ENCODE measurements around the gene LARP1.

The LARP1 gene

DNA sequence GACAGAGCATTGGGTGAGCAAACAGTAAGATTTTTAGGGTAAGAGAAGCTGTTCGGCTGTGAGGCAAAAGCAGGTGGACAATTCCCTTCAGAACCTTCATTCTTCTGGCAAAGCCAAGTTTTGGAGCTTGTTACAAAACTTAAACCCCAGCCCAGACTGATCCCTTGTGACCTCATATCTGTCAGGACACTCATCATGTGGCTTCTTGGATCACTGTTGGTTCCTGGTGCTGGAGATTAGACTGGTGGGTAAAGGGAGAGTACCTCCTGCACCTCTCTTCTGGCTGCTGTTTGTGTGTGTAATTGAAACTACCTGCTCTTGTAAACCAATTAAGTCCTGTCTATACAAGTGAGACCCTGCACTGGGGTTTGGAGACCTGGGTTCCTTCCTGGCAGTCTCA, 21.0 kb downstream of the LARP1 start:
- TF ChIP-seq GLIS3 (CRISPR knock-in tag; IDR thresholded peaks at IDR 0.05) (no peak), CSDC2 (CRISPR knock-in tag; IDR thresholded peaks at IDR 0.05) (no peak), ISL1 (CRISPR knock-in tag; IDR thresholded peaks at IDR 0.05) (no peak)

GRCh38 chr5:154778534-154778933, 23.4 kb downstream of the LARP1 start:
- TF ChIP-seq ZFP3 (CRISPR knock-in tag; IDR thresholded peaks at IDR 0.05) (no peak), ISL1 (CRISPR knock-in tag; IDR thresholded peaks at IDR 0.05) (no peak), BACH2 (CRISPR knock-in tag; IDR thresholded peaks at IDR 0.05; ENCODE audit: borderline replicate concordance) (no peak), ZC3H10 (CRISPR knock-in tag; IDR thresholded peaks at IDR 0.05) (no peak), ZNF565 (CRISPR knock-in tag; conservative IDR thresholded peaks at IDR 0.05; ENCODE audit: low read depth) (no peak)
- TF ChIP-seq, protein P1, sequence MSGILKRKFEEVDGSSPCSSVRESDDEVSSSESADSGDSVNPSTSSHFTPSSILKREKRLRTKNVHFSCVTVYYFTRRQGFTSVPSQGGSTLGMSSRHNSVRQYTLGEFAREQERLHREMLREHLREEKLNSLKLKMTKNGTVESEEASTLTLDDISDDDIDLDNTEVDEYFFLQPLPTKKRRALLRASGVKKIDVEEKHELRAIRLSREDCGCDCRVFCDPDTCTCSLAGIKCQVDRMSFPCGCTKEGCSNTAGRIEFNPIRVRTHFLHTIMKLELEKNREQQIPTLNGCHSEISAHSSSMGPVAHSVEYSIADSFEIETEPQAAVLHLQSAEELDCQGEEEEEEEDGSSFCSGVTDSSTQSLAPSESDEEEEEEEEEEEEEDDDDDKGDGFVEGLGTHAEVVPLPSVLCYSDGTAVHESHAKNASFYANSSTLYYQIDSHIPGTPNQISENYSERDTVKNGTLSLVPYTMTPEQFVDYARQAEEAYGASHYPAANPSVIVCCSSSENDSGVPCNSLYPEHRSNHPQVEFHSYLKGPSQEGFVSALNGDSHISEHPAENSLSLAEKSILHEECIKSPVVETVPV (CRISPR knock-in tag; IDR thresholded peaks at IDR 0.05), result no peak
- peak; percentile 44 for ATAC-seq

More for the DNA sequence above, 21.0 kb downstream of the LARP1 start:
- ATAC-seq, result no peak

GRCh38 chr5:154779105-154779504, 23.9 kb downstream of the LARP1 start:
- no peak for TF ChIP-seq SNAI2 (CRISPR knock-in tag; IDR thresholded peaks at IDR 0.05)
- no peak for TF ChIP-seq PPARA (CRISPR knock-in tag; IDR thresholded peaks at IDR 0.05; ENCODE audit: borderline replicate concordance)
- no peak for TF ChIP-seq RARB (CRISPR knock-in tag; IDR thresholded peaks at IDR 0.05)
- TF ChIP-seq, protein P1 (CRISPR knock-in tag; IDR thresholded peaks at IDR 0.05), result no peak
- ATAC-seq, result peak; percentile 94

DNA sequence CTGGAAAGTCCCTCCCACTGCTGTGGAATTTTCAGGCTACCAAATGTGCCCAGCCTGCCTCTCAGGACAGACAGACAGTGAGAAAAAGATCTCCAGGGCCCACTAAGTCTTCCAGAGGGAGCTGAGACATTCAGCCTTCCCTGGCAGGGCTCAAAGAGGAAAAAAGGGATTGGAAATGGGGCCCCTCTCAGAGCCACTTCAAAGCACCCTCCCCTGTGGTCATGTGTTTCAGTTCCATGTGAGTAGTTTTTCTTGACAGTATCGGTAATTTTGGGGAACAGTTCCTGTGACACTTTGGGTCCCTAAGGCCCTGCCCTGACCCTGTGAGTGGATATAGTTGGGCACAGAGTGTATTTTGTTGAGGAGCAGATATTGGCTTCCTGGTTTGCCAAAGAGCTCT, 25.0 kb downstream of the LARP1 start:
- TF ChIP-seq ZNF8 (CRISPR knock-in tag; IDR thresholded peaks at IDR 0.05), result no peak
- no peak for TF ChIP-seq SNAI2 (CRISPR knock-in tag; IDR thresholded peaks at IDR 0.05)
- TF ChIP-seq ZFP30 (CRISPR knock-in tag; IDR thresholded peaks at IDR 0.05), result no peak
- TF ChIP-seq CSDC2 (CRISPR knock-in tag; IDR thresholded peaks at IDR 0.05), result no peak
- TF ChIP-seq ARNTL (CRISPR knock-in tag; IDR thresholded peaks at IDR 0.05; ENCODE audit: borderline replicate concordance, low read depth), result no peak
- TF ChIP-seq, protein P1 (CRISPR knock-in tag; IDR thresholded peaks at IDR 0.05), result no peak
- no peak for TF ChIP-seq ZNF70 (CRISPR knock-in tag; IDR thresholded peaks at IDR 0.05)
- ATAC-seq, result no peak

DNA sequence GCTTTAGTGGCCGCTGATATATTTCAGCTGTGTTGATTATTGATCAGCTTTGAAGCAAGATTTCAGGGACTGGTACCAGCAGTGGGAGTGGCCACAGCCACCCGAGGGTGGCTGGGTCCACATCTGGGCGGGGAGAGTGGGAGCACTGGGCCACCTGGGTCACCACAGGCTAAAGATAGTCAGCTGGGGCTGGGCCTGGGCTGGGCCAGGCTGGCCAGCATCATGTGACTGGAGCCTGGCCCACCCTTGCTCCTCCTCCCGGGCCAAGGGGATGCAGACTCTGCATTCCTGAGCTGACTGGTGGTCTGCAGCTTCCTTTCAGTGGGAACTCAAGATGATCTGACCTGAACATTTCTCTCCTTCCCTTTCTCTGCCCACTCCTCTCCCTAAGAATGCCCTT, 27.1 kb downstream of the LARP1 start:
- TF ChIP-seq ZC3H10 (CRISPR knock-in tag; IDR thresholded peaks at IDR 0.05), result no peak
- TF ChIP-seq RARB (CRISPR knock-in tag; IDR thresholded peaks at IDR 0.05), result no peak
- no peak for TF ChIP-seq TCF4 (CRISPR knock-in tag; IDR thresholded peaks at IDR 0.05; ENCODE audit: borderline replicate concordance)
- no peak for TF ChIP-seq OSR1 (CRISPR knock-in tag; IDR thresholded peaks at IDR 0.05)
- TF ChIP-seq, protein P2, sequence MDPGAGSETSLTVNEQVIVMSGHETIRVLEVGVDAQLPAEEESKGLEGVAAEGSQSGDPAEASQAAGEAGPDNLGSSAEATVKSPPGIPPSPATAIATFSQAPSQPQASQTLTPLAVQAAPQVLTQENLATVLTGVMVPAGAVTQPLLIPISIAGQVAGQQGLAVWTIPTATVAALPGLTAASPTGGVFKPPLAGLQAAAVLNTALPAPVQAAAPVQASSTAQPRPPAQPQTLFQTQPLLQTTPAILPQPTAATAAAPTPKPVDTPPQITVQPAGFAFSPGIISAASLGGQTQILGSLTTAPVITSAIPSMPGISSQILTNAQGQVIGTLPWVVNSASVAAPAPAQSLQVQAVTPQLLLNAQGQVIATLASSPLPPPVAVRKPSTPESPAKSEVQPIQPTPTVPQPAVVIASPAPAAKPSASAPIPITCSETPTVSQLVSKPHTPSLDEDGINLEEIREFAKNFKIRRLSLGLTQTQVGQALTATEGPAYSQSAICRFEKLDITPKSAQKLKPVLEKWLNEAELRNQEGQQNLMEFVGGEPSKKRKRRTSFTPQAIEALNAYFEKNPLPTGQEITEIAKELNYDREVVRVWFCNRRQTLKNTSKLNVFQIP (CRISPR knock-in tag; IDR thresholded peaks at IDR 0.05; ENCODE audit: borderline replicate concordance, low read depth), result no peak
- TF ChIP-seq BACH2 (CRISPR knock-in tag; IDR thresholded peaks at IDR 0.05; ENCODE audit: borderline replicate concordance), result no peak
- no peak for TF ChIP-seq ARNTL (CRISPR knock-in tag; IDR thresholded peaks at IDR 0.05; ENCODE audit: borderline replicate concordance, low read depth)
- TF ChIP-seq ZNF70 (CRISPR knock-in tag; IDR thresholded peaks at IDR 0.05), result no peak
- TF ChIP-seq SNAI2 (CRISPR knock-in tag; IDR thresholded peaks at IDR 0.05), result no peak
- TF ChIP-seq CSDC2 (CRISPR knock-in tag; IDR thresholded peaks at IDR 0.05), result no peak
- TF ChIP-seq ZFP3 (CRISPR knock-in tag; IDR thresholded peaks at IDR 0.05), result no peak
- ATAC-seq, result no peak
